Measurements from ENCODE around the gene C19orf12. TPM values are rescaled to one million over a fixed set of nuclear protein-coding genes. Genes with fewer than 3 reads are reported as not detected.

Gene C19orf12
- total and polyA plus RNA-seq, 2 of the 4 experiments (the other 2 are of a cell fraction): 16.3 to 24.0 TPM

DNA sequence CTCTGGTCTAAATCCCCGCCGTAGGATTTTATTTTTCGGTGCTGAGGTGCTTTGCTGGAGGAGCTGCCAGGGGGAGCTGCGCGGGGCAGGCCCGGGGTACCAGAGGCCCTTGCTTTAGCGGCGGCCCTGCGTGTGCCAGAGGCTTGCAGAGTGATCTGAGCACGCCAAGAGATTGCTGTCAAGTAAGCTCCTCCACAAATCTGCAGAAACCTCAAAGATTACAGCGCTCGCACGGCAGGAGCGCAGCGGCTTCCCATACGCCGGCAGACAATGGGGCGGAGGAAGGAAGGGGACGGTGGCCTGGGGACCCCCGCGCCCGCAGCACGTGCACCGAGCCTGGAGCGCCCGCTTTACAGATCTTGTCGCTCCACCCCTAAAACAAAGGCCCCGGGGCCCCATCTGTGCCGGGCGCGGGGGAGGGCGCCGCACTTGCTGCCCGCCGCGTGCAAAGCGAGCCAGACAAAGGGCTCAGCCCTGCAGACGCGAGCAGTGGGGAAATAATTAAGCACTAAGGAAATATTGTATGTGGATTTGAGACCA, 9.1 kb upstream of the C19orf12 start:
- intact Hi-C loops (cut with micrococcal nuclease): no loop called here
- Histone ChIP-seq H2AK5ac (ENCODE audit: low read depth, low read length) (no peak overlapping the region), H4K20me1 (ENCODE audit: insufficient read depth, low read length) (no peaks in the 10 kb centered on the region), H2BK20ac (ENCODE audit: low read depth, low read length) (no peak overlapping the region), H3K23ac (ENCODE audit: low read depth, low read length) (no peak overlapping the region), H3K79me1 (ENCODE audit: low read depth in 1 of 2, low read length in 2 of 2) (no peaks in the 10 kb centered on the region), H3K9me1 (ENCODE audit: insufficient read depth, low read length) (no peaks in the 10 kb centered on the region), H4K91ac (ENCODE audit: insufficient read depth, low read depth, low read length) (no peak overlapping the region), H3K4me2 (ENCODE audit: low read depth, low read length) (peak overlapping the region; percentile 35; the same call in 1 of the 2 replicates), H2BK15ac (ENCODE audit: low read depth, low read length) (no peak overlapping the region), H2BK5ac (ENCODE audit: low read depth, low read length, poor library complexity, severe bottlenecking) (no peak overlapping the region), H2BK120ac (ENCODE audit: low read depth, low read length) (no peak overlapping the region), H3K14ac (replicated peaks; ENCODE audit: low read depth, low read length) (no peak overlapping the region), H2AK9ac (replicated peaks; ENCODE audit: low read depth, low read length, poor library complexity) (no peak overlapping the region), H3K9ac (ENCODE audit: low read depth, low read length) (no peak overlapping the region), H3K27me3 (ENCODE audit: control insufficient read depth, insufficient read depth, low read length) (peaks cover 34% of the 10 kb centered on the region), H3K18ac (ENCODE audit: low read depth, low read length) (no peak overlapping the region), H3K56ac (ENCODE audit: extremely low read depth, insufficient read depth, low read length) (no peak overlapping the region), H3K27ac (ENCODE audit: insufficient read depth, low read length) (no peak overlapping the region), H3K4ac (ENCODE audit: low read depth, low read length) (no peak overlapping the region), H4K5ac (ENCODE audit: low read depth, low read length) (no peak overlapping the region), H3K36me3 (ENCODE audit: control insufficient read depth, insufficient read depth, low read length) (no peaks in the 10 kb centered on the region), H2AFZ (replicated peaks; ENCODE audit: low read length, poor library complexity) (peak overlapping the region; percentile 81), H3K4me3 (ENCODE audit: insufficient read depth, low read depth, low read length) (no peak overlapping the region), H3K9me3 (ENCODE audit: control insufficient read depth, insufficient read depth, low read length) (no peaks in the 10 kb centered on the region), H3K4me1 (ENCODE audit: control insufficient read depth, insufficient read depth, low read length) (no peaks in the 10 kb centered on the region), H4K8ac (ENCODE audit: low read depth in 2 of 2, low read length in 2 of 2) (no peak overlapping the region)
- ChIA-PET CTCF (no interaction called here), POLR2A (ENCODE audit: unreplicated experiment) (no interaction called here)
- no TSS peak for BruUV-seq (replicated peaks)
- ATAC-seq (ENCODE audit: low read depth): peak; percentile 80
- dilution Hi-C loops (cut with HindIII; ENCODE audit: low sequenced_read_pairs, unreplicated experiment): no loop called here
- in situ Hi-C loops (cut with MboI; ENCODE audit: low sequenced_read_pairs): no loop called here
- WGBS, 2 experiments (ENCODE audit: extremely low coverage in 2 of 2, insufficient read length in 1 of 2): no CpG with 5 or more reads among the region's 39 CpGs
- peak; percentile 5 for DNase-seq
- TF ChIP-seq, protein P1, sequence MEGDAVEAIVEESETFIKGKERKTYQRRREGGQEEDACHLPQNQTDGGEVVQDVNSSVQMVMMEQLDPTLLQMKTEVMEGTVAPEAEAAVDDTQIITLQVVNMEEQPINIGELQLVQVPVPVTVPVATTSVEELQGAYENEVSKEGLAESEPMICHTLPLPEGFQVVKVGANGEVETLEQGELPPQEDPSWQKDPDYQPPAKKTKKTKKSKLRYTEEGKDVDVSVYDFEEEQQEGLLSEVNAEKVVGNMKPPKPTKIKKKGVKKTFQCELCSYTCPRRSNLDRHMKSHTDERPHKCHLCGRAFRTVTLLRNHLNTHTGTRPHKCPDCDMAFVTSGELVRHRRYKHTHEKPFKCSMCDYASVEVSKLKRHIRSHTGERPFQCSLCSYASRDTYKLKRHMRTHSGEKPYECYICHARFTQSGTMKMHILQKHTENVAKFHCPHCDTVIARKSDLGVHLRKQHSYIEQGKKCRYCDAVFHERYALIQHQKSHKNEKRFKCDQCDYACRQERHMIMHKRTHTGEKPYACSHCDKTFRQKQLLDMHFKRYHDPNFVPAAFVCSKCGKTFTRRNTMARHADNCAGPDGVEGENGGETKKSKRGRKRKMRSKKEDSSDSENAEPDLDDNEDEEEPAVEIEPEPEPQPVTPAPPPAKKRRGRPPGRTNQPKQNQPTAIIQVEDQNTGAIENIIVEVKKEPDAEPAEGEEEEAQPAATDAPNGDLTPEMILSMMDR (conservative IDR thresholded peaks at IDR 0.05; ENCODE audit: low read depth, low read length): no peak
- TF ChIP-seq RCOR1 (IDR thresholded peaks at IDR 0.05; ENCODE audit: insufficient replicate concordance, low read length) (no peak), POLR2A (IDR thresholded peaks at IDR 0.05; ENCODE audit: low read depth, low read length) (no peak), NFE2L2 (IDR thresholded peaks at IDR 0.05; ENCODE audit: low read depth, low read length) (no peak), RAD21 (IDR thresholded peaks at IDR 0.05; ENCODE audit: low read length) (no peak), FOS (IDR thresholded peaks at IDR 0.05; ENCODE audit: low read depth, low read length) (no peak), MXI1 (IDR thresholded peaks at IDR 0.05; ENCODE audit: borderline replicate concordance, low read depth, low read length) (no peak), RFX5 (IDR thresholded peaks at IDR 0.05; ENCODE audit: low read depth, low read length) (no peak), SMC3 (IDR thresholded peaks at IDR 0.05; ENCODE audit: low read depth, low read length) (no peak), BHLHE40 (IDR thresholded peaks at IDR 0.05; ENCODE audit: low read depth, low read length) (no peak), MAZ (IDR thresholded peaks at IDR 0.05; ENCODE audit: borderline replicate concordance, low read depth, low read length) (no peak), MAFK (IDR thresholded peaks at IDR 0.05; ENCODE audit: low read depth, low read length) (no peak), ELK1 (IDR thresholded peaks at IDR 0.05; ENCODE audit: borderline replicate concordance, low read depth, low read length) (no peak), CHD1 (IDR thresholded peaks at IDR 0.05; ENCODE audit: low read depth, low read length) (no peak)
- TF ChIP-seq, protein P2, sequence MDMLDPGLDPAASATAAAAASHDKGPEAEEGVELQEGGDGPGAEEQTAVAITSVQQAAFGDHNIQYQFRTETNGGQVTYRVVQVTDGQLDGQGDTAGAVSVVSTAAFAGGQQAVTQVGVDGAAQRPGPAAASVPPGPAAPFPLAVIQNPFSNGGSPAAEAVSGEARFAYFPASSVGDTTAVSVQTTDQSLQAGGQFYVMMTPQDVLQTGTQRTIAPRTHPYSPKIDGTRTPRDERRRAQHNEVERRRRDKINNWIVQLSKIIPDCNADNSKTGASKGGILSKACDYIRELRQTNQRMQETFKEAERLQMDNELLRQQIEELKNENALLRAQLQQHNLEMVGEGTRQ (IDR thresholded peaks at IDR 0.05; ENCODE audit: low read depth, low read length): no peak
